Tibial artery (tissue), 4 donors: ENCODE measurements around the gene INPP5A.

ENCODE experiments used
- DNase-seq, 2 donors: peaks; one replicate each; pipeline ENCODE4 v3.0.0-alpha.2; 2019
- H3K27ac ChIP-seq, 2 donors: fragments of 200-600 bp; sonication (generic) in 1 of 2; 1 replicate in 1 of 2; 2 replicates in 1 of 2; pipeline ENCODE4 v1.5.1; 2018 to 2019; ENCODE audit warnings: mild to moderate bottlenecking in 1 of 2
- H3K27me3 ChIP-seq, 2 donors: fragments of 200-600 bp; sonication (generic) in 1 of 2; one replicate each; pipeline versions ENCODE4 v1.5.1 to v1.6.0; 2016 to 2019
- H3K36me3 ChIP-seq, 3 donors: fragments of 200-600 bp; sonication (generic) in 2 of 3; one replicate each; pipeline ENCODE4 v1.5.1; 2016 to 2019; ENCODE audit warnings: mild to moderate bottlenecking in 2 of 3
- H3K4me1 ChIP-seq, 4 donors: fragments of 200-600 bp; sonication (generic) in 2 of 4; 1 replicate in 3 of 4; 2 replicates in 1 of 4; pipeline ENCODE4 v1.5.1; 2016 to 2019
- H3K4me3 ChIP-seq, 2 donors: fragments of 200-600 bp; sonication (generic) in 1 of 2; 1 replicate in 1 of 2; 2 replicates in 1 of 2; pipeline ENCODE4 v1.5.1; 2018 to 2019; ENCODE audit warnings: mild to moderate bottlenecking in 2 of 2
- H3K9me3 ChIP-seq, 3 donors: fragments of 200-600 bp; sonication (generic) in 1 of 3; one replicate each; pipeline ENCODE4 v1.5.1; 2016 to 2019
- CTCF ChIP-seq, 2 experiments: fragments of 200-600 bp in 1 of 2; fragments of 450-650 bp in 1 of 2; IDR thresholded peaks; one replicate each; pipeline ENCODE4 v1.5.1; 2017 to 2019; ENCODE audit warnings: antibody characterized with exemption in 2 of 2, mild to moderate bottlenecking in 1 of 2, moderate library complexity in 1 of 2
- intact Hi-C: fragments of 100-400 bp; cut with DNase I; formaldehyde crosslinking; loops from one replicate; pipeline ENCODE4 v1.15.0; 2023; ENCODE audit warnings: low total_unique reads

The INPP5A gene

GRCh38 chr10:132492323-132493025 is 45.1 kb upstream of the INPP5A start:
- no peaks in the 10 kb centered on the region for H3K9me3 ChIP-seq
- H3K4me1 ChIP-seq, result peaks cover 0 to 45% (median 24%) of the 10 kb centered on the region in 4 donors
- intact Hi-C loops, result no loop called here
- no peaks in the 10 kb centered on the region for H3K36me3 ChIP-seq
- H3K4me3 ChIP-seq, result no peak overlapping the region
- no peak overlapping the region for H3K27ac ChIP-seq
- peak in 1 of 2 donors; percentile 55 for DNase-seq
- no peak for TF ChIP-seq CTCF (IDR thresholded peaks at IDR 0.05)
- no peaks in the 10 kb centered on the region for H3K27me3 ChIP-seq

- no peaks in the 10 kb centered on the region for H3K36me3 ChIP-seq
- intact Hi-C loops, result no loop called here
- peaks cover 0 to 45% (median 24%) of the 10 kb centered on the region in 4 donors for H3K4me1 ChIP-seq
- DNase-seq, result peak in 1 of 2 donors; percentile 40
- TF ChIP-seq CTCF (IDR thresholded peaks at IDR 0.05), result no peak
- H3K27me3 ChIP-seq, result peaks cover 0 to 5% of the 10 kb centered on the region in 2 donors
- no peak overlapping the region for H3K4me3 ChIP-seq
- no peak overlapping the region for H3K27ac ChIP-seq
- H3K9me3 ChIP-seq, result no peaks in the 10 kb centered on the region
These were observed 44.3 kb upstream of the INPP5A start for GRCh38 chr10:132493246-132493755.

- no peaks in the 10 kb centered on the region for H3K36me3 ChIP-seq
- no peak for TF ChIP-seq CTCF (IDR thresholded peaks at IDR 0.05)
- H3K27ac ChIP-seq, result no peak overlapping the region
- intact Hi-C loops, result no loop called here
- peaks cover 0 to 39% (median 20%) of the 10 kb centered on the region in 4 donors for H3K4me1 ChIP-seq
- no peaks in the 10 kb centered on the region for H3K9me3 ChIP-seq
- peak in 1 of 2 donors; percentile 54 for DNase-seq
- peaks cover 0 to 8% of the 10 kb centered on the region in 2 donors for H3K27me3 ChIP-seq
- no peak overlapping the region for H3K4me3 ChIP-seq
These were observed 43.8 kb upstream of the INPP5A start for GRCh38 chr10:132493756-132494290.

- no peak overlapping the region for H3K4me3 ChIP-seq
- intact Hi-C loops, result loop anchor here (5.0 kb wide), 1 partner anchor 33 kb away; no protein-coding TSS in a partner anchor
- H3K4me1 ChIP-seq, result peaks cover 0 to 33% (median 16%) of the 10 kb centered on the region in 4 donors
- H3K27me3 ChIP-seq, result peaks cover 0 to 8% of the 10 kb centered on the region in 2 donors
- peak in 1 of 2 donors; percentile 58 for DNase-seq
- no peaks in the 10 kb centered on the region for H3K9me3 ChIP-seq
- peak overlapping the region; percentile 23 to 60 for H3K27ac ChIP-seq
- no peak for TF ChIP-seq CTCF (IDR thresholded peaks at IDR 0.05)
- H3K36me3 ChIP-seq, result no peaks in the 10 kb centered on the region
These were observed 42.5 kb upstream of the INPP5A start for GRCh38 chr10:132494866-132495630.

- H3K4me3 ChIP-seq, result no peak overlapping the region
- DNase-seq, result peak in 1 of 2 donors; percentile 51
These were observed 41.1 kb upstream of the INPP5A start for GRCh38 chr10:132496360-132497062.

More at GRCh38 chr10:132496360-132497062, 41.1 kb upstream of the INPP5A start:
- TF ChIP-seq CTCF (IDR thresholded peaks at IDR 0.05), result no peak
- no peaks in the 10 kb centered on the region for H3K36me3 ChIP-seq
- H3K27ac ChIP-seq, result no peak overlapping the region
- peaks cover 0 to 8% of the 10 kb centered on the region in 2 donors for H3K27me3 ChIP-seq
- peaks cover 0 to 33% (median 16%) of the 10 kb centered on the region in 4 donors for H3K4me1 ChIP-seq
- intact Hi-C loops, result loop anchor here (5.0 kb wide), 1 partner anchor 34 kb away; no protein-coding TSS in a partner anchor
- H3K9me3 ChIP-seq, result no peaks in the 10 kb centered on the region
